GM10847 (cell line): ENCODE results near the gene SYT7.

ENCODE experiments used
- POLR2A ChIP-seq: IDR thresholded peaks from 2 replicates; pipeline ENCODE4 v1.6.1; 2011; ENCODE audit not compliant: insufficient read length; ENCODE audit errors: extremely low read depth

The SYT7 gene

DNA sequence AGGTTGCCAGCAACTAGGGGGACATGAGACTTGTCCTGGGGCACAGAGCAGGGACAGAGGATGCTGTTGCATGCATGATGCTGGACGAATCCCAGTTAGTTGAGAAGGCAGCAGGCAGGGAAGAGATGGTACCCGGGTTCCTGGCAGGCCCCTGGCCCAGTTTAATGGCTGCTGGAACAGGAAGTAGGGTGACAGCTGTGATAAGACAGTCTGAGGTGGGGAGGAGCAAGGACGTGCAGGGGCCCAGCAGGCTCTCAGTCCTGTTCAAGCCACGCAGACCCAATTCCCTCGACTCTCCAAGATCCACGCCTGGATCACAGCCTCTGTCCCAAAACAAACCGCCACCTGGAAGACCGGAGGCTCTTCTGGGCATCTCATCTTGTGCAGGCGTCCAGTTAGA is 40.3 kb downstream of the SYT7 start:
- TF ChIP-seq POLR2A = no peak

DNA sequence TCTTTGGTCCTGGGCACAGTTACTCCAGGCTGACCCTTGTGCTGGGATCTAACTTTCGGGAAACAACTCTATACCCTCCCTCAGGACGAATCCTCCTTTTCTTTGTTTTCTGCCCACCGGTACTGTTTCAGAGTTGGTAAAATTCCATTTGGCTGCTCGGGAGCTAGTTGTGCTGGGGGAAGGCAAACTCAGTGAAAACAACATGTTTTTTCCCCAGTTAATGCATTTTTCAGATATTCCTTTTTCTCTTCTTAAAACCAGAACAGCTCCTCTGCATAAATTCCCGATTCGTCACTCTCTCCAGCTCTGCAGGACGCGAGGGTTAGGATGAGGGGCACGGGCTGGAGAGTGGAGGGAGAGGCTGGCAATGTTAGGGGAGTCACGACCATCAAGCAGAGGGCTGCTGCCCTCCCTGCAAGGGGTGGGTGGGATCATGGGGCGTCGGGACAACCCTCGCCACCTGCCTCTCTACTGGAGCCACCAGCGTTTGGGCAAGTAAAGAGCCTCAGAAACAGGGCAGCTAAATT is 41.0 kb downstream of the SYT7 start:
- no peak for TF ChIP-seq POLR2A

DNA sequence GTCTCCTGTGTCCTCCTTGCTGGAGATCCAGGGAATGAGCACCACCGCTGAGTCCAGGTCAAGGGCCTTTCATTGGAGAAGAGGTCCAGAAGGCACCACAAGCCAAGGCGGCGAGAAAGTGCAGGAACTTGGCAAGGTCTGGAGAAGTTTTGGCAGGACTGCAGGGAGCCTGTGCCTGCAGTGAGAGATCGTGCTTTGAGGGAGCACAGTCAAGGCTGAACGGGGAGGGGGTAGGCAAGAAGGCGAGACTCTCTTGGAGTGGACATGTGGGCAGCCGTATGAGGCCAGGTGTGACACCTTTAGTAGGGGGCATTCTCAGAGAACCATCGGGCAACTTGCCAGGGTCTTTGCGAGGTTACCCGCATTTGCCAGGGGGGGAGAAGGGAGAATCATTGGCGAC is 41.9 kb downstream of the SYT7 start:
- no peak for TF ChIP-seq POLR2A

- no peak for TF ChIP-seq POLR2A
These were observed 42.3 kb downstream of the SYT7 start for GRCh38 chr11:61538636-61538961.

GRCh38 chr11:61537326-61537725 is 43.5 kb downstream of the SYT7 start:
- TF ChIP-seq POLR2A = no peak

- TF ChIP-seq POLR2A = no peak
These were observed 44.1 kb downstream of the SYT7 start for GRCh38 chr11:61536676-61537270.

GRCh38 chr11:61535998-61536675 is 44.7 kb downstream of the SYT7 start:
- no peak for TF ChIP-seq POLR2A

DNA sequence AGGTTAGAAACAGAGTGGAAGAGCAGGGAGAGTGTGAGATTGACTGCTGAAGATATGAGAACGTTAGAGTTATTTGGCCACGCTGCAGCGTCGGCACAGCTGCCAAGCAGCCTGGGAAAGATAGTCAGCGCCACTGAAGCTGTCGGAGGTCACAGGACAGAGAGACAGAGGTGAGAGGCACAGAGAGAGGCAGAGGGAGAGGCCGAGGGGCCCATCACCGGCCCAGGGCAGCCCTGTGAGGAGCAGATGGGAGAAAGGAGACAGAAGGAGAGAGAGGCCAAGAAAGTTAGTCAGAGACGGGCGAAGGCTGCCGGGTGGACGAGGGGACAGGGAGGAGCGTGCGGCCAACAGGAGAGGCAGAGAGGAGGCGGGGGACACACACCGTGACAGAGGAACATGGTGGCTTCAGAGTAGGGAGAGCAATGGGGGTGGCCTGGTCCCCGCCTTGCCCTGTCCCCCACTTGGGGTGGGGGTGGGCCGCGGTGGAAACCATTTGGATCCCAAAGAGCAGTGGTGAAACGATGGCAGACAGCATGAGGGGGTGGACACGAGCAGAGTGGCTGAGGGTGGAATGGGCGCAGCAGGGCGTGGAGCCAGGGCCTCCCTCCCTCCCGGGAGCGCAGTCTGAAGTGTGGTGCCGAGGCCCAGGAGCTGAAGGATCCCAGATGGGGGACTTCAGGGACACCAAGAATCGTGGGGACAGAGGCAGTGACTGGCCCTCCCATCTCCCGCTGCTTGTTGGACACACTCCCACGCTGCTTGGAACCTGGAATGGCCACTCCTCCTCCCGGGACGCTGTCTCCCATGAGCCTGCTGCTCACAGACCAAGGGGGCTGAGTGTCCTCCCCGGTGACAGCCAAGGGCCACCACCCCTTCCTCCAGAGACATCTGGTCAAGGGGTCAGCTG is 45.7 kb downstream of the SYT7 start:
- TF ChIP-seq POLR2A = no peak

GRCh38 chr11:61534025-61534932 is 46.6 kb downstream of the SYT7 start:
- no peak for TF ChIP-seq POLR2A

GRCh38 chr11:61533401-61533800 is 47.5 kb downstream of the SYT7 start:
- TF ChIP-seq POLR2A = no peak

GRCh38 chr11:61533039-61533375 is 47.9 kb downstream of the SYT7 start:
- no peak for TF ChIP-seq POLR2A

DNA sequence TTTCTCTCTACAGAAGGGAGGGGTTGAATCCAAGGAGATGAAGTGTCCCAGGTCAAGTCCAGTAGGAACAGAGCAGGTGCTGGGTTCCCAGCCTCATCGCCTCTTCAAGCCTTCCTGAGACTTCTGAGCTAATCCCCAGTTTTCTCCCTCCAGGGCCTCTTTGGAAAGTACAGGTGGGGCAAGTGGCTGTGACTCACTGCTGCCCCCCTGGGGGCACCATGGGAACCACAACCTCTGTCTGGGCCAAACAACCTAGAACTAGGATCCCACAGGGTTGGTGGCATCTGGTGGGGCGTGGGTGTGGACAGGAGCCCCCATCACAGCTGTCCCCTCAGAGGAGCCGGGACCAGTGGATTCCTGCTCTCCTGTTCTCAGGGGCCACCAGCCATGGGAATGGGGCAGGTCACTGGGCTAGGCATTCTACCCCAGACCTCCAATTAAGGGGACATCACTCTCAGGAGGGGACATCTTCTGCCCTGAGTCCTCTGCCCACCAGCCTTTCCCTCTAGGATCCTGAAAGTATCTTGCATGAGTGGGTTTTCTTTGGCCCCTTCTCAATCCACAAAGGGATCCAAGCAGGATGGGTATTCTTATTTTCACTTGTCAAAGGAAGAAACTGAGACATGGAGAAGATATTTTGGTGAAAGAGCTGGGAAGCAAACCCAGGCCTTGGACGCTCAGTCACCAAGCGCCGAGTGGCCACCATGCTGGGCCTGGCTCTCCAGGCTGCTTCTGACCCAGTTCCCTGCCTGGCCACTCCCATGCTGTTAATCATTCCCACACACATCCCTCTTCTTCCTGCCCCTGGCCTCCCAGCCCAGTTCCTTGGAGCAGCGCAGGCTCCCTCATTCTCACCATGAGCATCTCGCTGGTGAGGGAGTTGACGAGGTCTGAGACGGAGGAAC is 48.5 kb downstream of the SYT7 start:
- no peak for TF ChIP-seq POLR2A

DNA sequence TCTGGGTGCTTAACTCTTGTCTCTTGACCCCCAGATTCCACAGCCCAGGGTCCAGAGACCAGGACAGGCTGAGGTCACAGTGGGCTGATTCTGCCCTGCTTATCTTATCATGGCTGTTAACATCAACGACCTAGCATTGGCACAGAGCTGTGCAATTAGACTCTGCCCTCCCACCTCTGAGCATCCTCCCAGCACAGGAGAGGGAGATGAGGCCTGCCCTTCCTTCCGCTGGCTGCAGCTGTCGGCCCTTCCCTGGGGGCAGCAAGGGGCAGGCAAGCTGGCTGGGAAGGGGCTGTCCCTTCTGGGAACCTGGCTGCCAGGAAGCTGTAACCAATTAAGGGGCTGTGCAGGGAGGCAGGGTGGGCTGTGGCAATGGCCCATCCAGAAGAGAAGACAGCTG is 49.8 kb downstream of the SYT7 start:
- no peak for TF ChIP-seq POLR2A
